HG03342 (cell line): Measurements from ENCODE around the gene ITPKC.
"Not testable (repeated sequence)": the region's sequence is repeated elsewhere in the genome, so short reads cannot be mapped to it uniquely, and the experiment has no call there.

ENCODE experiments used
- ATAC-seq: cut with Tn5 transposase; IDR thresholded peaks from one replicate; pipeline ENCODE4 v1.9.1; 2021; ENCODE audit warnings: mild to moderate bottlenecking, moderate library complexity; ENCODE audit not compliant: unreplicated experiment

The ITPKC gene

GRCh38 chr19:40714441-40715299, 2.2 kb upstream of the ITPKC start:
- peak; percentile 52 for ATAC-seq

GRCh38 chr19:40716031-40716481, 856 bp upstream of the ITPKC start:
- ATAC-seq, result no peak

GRCh38 chr19:40717325-40717879, 490 bp downstream of the ITPKC start:
- ATAC-seq, result no peak

- ATAC-seq, result no peak
Observed at GRCh38 chr19:40717880-40718773, 1.2 kb downstream of the ITPKC start.

- no peak for ATAC-seq
Observed at GRCh38 chr19:40718774-40719391, 2.0 kb downstream of the ITPKC start.

- no peak for ATAC-seq
Observed at GRCh38 chr19:40719414-40719894, 2.5 kb downstream of the ITPKC start.

- ATAC-seq, result no peak
Observed at GRCh38 chr19:40721140-40721486, 4.2 kb downstream of the ITPKC start.

GRCh38 chr19:40721936-40722661, 5.2 kb downstream of the ITPKC start:
- ATAC-seq, result no peak

- no peak for ATAC-seq
Observed at GRCh38 chr19:40723661-40724254, 6.8 kb downstream of the ITPKC start.

GRCh38 chr19:40724315-40724714, 7.4 kb downstream of the ITPKC start:
- no peak for ATAC-seq

GRCh38 chr19:40724855-40725254, 7.9 kb downstream of the ITPKC start:
- ATAC-seq, result no peak

GRCh38 chr19:40726279-40726678, 9.4 kb downstream of the ITPKC start:
- no peak for ATAC-seq

GRCh38 chr19:40730065-40730464, 13.2 kb downstream of the ITPKC start:
- not testable (repeated sequence) for ATAC-seq

GRCh38 chr19:40732304-40732703, 15.4 kb downstream of the ITPKC start:
- not testable (repeated sequence) for ATAC-seq

GRCh38 chr19:40733149-40733548, 16.2 kb downstream of the ITPKC start:
- ATAC-seq, result no peak

- ATAC-seq, result no peak
Observed at GRCh38 chr19:40735013-40735771, 18.3 kb downstream of the ITPKC start.

- ATAC-seq, result no peak
Observed at GRCh38 chr19:40736661-40737060, 19.7 kb downstream of the ITPKC start.

- ATAC-seq, result no peak
Observed at GRCh38 chr19:40737102-40737644, 20.3 kb downstream of the ITPKC start.
